Hepatocyte (in vitro differentiated cells): ENCODE results near the gene HMGCS2.

Experiments
- CTCF ChIP-seq: fragments of 200-600 bp; sonication (generic); IDR thresholded peaks from 2 replicates; pipeline ENCODE4 v1.5.1; 2016; ENCODE audit warnings: antibody characterized with exemption, mild to moderate bottlenecking; ENCODE audit not compliant: poor library complexity
- EZH2 ChIP-seq: fragments of 200-600 bp; sonication (generic); IDR thresholded peaks from 2 replicates; pipeline ENCODE4 v1.6.1; 2016; ENCODE audit warnings: antibody characterized with exemption, mild to moderate bottlenecking, borderline replicate concordance

- TF ChIP-seq CTCF = no peak
- no peak for TF ChIP-seq EZH2
Measured at GRCh38 chr1:119702384-119702783, 66.3 kb downstream of the HMGCS2 start.
